SW480 (cell line): ENCODE measurements around the gene SLC34A1.
A peak's percentile ranks its signal among the peaks of the same experiment; 100 is the strongest.
"Not testable (repeated sequence)": the region's sequence is repeated elsewhere in the genome, so short reads cannot be mapped to it uniquely, and the experiment has no call there.

ENCODE experiments used
- DNase-seq: peaks from one replicate; pipeline ENCODE4 v3.0.0-alpha.2; 2016; ENCODE audit warnings: low spot score

Gene SLC34A1

DNA sequence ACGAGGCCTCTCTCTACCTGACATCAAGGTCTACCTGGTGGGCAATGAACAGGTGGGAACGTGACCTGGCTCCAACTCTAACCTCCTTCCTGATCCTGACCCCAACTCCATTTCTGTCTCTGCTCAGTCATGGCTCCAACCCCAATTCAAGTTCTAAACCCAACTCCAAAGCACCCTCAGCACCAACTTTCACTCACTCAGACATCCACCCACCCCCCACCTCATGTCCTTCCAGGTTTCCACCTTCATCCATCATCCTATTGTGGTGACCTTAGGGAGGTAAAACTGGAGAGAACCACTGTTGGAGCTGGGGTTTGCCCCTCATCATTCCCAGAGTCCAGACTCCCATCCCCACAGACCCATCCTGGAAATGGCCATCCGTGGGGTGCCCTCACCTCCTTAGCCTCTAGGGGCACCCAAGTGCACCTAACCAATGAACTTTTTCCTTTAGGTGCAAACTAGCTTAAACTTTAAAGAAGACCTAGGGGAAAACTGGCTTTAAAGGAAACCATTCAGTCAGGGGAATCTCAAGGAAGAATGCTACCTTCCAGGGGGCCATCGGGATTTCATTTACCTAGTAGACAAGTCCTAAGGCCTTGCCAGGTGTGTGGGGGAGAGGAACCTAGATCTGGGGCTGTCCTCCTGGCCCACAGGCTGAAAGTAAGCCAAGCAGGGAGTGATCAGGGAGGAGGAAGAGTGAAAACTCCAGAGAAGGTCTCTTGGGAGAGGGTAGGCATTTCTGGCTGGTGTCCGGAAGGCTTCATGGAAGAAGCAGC, 15.2 kb upstream of the SLC34A1 start:
- DNase-seq, result no peak

DNA sequence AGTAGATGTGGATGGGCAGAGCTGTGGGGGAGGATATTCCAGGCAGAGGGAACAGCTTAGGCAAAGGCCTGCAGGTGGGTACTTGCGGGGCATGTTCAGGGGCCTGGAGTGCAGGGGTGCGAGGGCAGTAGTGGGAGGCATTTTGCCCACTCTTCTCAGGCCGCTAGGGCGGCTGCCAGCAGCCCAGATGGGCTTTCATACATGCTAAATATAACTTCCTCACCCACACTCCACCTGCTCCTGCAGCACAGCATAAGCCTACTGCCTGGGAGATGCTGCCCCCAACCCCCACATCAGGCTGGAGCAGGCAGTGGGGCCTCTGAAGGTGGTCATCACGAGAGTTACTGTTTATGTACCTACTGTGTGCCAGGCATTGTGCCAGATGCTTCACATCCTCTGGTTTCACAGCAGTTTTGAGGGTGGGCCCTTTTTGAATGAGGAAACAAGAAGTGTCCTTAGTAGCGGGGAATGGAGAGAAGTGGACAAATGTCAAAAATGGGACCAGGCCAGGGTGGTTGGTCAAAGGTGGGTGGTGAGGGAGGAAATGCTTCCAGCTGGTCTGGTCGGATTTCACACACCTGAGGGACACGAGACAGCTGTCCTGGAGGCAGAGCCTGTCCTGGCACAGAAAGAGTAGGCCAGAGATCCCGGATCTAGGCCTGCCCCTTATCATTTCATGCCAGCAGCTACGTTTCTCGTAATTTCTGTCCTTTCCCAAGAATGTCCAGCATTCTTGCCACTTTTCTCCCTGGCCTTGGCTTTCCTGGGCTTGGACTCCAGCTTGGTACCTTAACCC, 14.4 kb upstream of the SLC34A1 start:
- DNase-seq, result no peak

DNA sequence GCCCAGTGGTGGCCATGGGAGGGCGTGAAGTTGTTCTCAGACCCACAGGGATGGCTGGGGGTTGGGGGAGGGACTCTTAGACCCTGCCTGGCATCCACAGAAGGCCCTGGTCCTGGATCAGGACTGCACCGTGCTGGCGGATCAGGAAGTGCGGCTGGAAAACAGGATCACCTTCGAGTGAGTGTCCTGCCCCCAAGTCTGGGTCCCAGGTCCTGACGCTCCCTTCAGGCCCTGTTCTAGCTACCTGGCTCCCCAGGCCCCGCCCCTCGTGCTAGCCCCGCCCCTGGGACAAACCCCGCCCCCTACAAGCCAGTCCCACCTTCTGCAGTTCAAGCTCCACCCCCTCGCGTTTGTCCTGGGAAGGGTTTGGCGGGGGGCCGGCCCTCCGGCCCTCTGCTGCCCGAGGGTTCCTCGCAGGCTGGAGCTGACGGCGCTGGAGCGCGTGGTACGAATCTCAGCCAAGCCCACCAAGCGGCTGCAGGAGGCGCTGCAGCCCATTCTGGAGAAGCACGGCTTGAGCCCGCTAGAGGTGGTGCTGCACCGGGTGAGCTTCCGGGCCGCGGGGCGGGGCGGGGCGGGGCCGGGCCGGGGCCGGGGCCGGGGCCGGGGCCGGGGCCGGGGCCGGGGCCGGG, 13.6 kb upstream of the SLC34A1 start:
- no peak for DNase-seq

DNA sequence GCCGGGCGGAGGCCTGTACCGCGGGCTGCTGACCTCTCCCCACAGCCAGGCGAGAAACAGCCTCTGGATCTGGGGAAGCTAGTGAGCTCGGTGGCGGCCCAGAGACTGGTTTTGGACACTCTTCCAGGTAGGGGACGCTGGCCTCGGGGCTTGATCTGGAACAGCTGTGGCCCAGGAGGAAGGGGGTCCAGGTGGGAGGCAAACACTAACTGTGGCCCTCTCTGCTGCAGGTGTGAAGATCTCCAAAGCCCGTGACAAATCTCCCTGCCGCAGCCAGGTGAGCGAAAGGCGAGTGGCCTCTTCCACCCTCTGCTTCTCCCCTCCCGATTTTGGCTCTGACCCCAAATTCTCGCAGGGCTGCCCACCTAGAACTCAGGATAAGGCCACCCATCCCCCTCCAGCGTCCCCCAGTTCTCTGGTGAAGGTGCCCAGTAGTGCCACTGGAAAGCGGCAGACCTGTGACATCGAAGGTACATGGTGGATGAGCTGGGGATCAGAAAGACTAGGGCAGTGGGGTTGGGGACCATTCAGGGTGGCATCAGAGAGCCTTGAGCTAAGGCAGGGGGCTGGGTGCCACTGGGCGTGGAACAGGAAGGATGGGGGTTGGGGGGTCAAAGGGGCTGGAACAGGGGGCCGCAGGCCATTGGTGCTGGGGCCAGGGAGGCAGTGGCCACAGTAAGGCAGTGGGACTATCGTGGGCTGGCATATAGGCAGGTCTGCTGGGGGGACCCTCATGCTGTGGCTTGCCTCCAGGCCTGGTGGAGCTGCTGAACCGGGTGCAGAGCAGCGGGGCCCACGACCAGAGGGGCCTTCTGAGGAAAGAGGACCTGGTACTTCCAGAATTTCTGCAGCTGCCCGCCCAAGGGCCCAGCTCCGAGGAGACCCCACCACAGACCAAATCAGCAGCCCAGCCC, 12.9 kb upstream of the SLC34A1 start:
- no peak for DNase-seq

DNA sequence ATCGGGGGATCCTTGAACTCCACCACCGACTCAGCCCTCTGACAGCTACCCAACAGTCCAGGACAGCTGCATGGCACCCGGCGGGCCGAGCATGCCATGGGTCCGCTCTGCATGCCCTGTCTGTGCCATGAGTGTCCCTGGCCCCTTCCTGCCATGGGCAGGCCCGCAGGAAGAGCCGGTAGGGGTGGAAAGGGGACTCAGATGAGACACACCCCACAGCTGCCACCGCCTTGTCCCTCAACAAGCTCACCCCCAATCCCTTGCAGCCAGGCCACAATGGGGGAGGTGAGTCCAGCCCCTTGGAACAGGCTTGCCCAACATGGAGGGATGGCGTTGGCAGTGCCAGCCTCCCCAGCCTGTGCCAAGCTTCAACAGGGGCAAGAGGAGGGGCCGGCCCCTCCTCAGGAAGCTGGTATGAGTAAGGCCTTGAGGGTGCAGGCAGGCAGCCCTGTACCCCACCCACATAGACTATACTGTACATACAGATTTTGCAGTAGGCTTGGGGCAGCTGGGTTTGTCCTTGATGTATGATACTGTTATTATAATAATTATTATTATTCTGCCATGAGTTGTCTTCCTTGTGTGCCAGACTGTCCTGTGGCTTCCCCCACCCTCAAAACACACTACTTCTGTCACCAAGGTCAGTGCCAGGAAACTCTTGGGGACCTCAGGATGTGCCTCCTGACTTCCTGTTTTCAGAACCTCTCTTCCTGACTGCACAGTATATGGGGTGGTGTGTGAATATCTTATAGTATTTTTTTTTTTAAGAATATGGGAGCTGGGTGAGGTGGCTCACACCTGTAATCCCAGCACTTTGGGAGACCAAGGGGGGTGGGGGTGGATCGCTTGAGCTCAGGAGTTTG, 12.0 kb upstream of the SLC34A1 start:
- DNase-seq, result no peak

DNA sequence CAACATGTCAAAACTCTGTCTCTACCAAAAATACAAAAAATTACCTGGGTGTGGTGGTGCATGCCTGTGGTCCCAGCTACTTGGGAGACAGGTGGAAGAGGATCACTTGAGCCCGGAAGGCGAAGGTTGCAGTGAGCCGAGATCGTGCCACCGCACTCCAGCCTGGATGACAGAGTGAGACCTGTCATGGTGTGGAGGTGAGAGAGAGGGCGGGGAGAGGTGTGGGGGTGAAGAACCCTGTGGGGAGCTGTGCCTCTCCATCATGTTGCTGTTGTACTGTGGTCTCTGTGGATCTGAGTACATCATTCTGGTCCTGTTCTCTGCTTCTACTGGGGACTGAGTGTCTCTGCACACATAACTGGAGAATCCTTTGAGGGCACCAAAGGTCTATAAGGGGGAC, 11.3 kb upstream of the SLC34A1 start:
- no peak for DNase-seq

DNA sequence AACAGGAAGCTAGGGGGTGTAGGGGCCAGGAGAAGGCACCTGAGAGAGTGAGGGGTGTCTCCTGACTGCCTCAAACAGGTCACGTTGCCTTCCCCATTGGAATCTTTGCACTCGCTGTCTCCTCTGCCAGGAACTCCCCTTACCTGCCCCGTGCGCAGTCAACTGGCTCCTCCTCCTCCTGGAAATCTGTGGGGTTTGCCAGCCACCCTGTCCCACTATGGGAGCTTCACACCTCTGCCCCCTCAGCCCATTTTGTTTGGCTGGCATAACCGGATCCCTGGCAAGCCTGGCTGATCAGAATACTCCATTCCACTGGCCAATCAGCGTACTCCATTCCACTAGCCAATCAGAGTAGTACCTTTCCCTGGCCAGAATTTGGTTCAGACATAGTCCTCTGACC, 10.4 kb upstream of the SLC34A1 start:
- DNase-seq, result no peak

DNA sequence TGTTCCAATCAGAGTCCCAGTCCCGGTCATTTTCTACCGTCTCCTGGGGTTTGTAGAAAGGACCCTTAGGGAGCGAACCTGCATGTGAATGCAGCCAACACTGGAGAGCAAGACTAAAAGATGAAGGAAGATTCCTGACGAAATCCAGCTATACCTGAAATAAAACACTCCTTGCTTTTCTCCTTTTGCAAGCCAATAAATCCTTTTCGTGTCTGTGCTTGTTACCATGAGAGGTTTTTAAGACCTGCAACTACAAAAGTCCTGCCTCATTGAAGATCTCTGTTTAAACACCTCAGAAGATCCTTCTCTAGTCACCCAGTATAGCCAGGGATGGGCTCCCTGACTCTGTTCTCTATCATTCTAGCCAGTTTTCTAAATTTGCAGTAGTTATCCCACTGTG, 10.0 kb upstream of the SLC34A1 start:
- no peak for DNase-seq

DNA sequence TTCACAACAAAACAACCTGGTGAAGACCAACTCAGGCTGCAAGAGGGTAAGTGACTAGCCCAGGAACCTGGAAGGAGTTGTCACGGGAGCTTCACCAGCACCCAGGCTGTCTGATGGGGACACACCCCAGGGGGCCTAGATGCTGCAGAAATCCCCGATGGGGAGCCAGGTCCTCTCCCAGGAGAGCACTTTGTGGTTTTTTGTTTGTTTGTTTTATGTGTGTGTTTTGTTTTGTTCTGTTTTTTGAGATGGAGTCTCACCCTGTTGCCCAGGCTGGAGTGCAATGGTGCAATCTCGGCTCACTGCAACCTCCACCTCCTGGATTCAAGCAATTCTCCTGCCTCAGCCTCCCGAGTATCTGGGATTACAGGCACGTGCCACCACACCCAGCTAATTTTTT, 8.7 kb upstream of the SLC34A1 start:
- not testable (repeated sequence) for DNase-seq

DNA sequence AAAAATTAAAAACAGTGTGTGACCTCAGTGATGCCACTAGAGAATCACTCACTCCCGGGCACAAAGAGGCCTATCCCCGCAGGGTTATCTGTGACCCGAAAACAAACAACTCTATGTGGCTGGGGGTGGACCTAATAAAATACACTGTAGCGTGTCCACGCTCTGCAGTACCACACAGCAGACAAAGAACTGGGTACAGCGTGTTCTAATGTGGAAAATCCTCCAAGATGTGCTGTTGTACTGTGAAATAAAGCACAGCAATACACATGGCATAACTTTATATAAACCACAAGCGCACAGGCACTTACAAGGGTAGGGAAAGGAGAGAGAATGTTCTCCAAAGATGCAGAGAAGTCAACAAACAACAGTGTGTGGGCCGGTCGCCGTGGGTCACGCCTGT, 8.1 kb upstream of the SLC34A1 start:
- DNase-seq, result no peak

DNA sequence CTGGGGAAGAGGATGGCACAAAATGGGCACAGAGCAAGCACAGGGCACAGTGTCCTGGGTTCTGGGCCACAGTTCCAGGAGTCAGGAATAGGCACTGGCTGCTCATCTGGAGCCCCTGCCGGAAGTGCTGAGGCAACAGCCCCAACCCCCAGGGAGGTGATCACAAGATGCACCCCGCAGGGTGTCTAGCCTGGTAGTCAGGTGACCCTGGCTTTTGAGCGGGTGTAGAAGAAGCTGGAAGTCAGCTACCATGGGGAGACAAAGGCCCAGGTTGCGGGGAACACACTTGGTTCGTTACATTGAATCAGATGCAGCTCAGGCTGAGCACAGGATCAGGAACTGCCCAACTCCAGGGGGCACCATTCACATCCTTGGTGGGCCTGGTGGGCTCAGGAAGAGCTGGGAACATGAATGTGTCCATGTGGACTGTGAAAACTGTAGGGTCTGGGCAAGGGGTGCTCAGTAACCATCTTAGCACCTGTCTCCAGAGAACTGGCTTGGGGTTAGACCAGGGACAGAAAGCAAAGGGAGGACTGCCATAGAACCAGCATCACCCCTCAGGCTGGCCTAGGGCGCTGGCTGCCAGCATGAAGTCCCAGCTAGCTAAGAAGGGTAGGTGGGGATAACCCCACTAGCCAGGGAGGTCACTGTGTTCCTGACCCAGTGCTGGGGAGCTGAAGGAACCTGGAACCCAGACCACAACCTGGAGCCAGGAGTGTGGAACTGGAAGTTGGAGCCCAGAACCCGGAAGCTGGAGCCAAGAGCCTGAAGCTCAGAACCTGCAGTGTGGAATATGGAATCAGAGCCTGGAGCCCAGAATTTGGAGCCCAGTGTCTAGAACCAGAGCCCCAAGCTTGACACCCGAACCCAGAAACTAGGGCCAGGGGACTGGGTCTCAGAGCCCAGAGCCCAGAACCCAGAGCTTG, 6.1 kb upstream of the SLC34A1 start:
- no peak for DNase-seq

DNA sequence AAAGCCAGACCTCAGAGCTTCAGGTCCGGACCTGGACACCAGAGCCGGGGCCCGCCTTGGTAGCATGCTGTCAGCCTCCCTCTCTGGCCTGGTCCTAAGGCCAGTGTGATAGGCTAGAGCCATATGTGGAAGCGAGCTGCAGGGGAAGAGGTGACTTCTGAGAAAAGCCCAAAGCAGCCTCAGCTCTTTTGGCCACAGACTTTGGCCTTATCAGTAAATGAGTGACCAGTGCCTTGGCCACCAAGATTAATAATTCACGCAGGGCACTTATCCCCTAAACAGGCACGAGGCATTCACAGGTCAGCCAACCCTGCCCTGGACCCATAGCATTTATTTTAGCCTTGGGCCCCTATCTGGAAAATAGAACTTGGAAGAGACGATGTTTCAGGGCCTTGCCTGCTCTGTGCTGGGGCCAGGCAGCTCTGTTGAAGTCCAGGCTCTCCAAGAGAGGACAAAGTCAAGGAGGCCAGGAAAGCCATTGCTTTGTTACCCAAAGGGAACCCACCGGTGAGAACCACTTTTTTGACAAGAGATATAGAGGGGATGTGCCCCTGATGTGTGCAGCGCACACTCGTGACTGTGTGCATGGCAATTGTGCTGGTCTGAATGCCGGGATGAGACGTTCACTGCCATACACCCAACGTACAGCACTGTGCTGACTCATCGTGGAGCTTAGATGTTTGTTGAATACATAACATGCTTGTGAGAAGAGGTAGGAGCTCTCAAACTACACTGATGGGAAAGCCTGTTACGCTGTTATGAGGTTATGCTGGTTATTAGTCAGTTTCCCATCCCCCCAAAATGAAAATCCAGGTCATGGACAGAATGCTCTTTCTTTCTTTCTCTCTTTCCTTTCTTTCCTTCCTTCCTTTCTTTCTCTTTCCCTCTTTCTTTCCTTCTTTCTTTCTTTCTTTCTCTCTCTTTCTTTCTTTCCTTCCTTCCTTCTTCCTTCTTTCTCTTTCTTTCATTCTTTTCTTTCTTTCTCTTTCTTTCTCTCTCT, 5.0 kb upstream of the SLC34A1 start:
- DNase-seq, result peak; percentile 90

DNA sequence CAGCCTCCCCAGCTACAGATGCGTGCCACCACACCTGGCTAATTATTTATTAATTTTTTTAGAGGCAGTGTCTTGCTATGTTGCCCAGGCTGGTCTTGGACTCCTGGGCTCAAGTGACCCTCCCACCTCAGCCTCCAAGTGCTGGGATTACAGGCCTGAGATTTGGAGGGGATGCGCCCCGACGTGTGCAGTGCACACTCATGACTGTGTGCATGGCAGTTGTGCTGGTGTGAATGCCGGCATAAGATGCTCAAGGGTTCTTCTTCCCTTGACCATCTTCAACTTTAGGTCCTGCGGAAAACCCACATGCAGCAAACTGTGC, 3.5 kb upstream of the SLC34A1 start:
- no peak for DNase-seq

DNA sequence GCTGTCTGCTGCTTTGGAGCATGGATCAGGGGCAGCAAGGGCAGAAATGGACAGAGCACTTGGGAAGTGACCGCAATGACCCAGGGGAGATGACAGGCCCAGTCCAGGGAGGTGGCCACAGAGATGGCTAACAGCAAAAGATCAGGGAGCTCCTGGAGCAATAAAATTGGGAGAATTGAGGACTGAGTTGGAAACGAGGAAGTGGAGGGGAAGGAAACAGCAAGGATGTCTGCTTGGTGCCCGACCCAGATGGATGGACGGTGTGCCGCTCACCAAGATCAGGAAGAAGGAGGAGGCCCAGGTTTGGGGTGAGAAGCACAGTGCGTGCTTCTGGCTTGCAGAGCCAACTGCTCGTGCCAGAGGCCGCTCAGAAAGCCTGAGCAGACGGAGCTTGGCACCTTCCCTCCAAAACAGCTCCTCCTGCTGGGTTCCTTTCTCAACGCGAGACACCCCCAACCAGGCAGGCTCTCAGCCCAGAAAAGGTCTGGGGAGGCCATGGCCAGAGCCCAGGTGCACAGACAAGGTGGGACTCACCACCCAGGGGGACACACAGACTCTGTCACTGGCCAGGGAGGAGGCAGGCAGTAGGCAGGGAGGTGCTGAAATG, 1.7 kb upstream of the SLC34A1 start:
- no peak for DNase-seq

DNA sequence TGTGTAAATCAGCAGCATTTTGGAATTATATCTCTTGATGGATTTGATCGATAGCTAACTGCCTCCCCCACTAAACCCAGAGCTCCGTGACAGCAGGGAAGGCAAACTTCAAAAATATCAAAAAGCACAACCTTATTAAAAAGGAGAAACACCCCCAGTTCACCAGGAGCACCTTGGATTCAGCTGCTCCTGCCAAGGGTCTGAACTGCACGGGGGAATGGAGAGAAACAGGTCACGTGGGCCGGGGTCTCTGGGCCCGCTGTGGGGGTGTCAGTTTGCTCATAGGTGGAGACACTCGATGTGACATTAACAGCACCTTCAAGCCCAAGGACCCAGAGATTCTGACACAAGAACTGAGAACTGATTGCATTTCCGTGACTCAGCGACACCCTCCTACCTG, 1.1 kb upstream of the SLC34A1 start:
- no peak for DNase-seq

DNA sequence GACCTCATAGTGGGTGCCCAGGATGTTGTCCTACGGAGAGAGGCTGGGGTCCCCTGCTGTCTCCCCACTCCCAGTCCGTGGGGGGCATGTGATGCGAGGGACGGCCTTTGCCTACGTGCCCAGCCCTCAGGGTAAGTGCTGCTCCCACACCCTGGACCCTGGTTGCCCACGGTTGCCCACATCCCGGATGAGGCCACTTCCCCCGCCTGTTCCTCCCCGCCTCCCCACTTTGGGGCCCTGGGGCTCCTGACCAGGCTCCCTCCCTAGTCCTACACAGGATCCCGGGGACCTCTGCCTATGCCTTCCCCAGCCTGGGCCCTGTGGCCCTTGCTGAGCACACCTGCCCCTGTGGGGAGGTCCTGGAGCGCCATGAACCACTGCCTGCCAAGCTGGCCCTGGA, 1.5 kb downstream of the SLC34A1 start:
- DNase-seq, result no peak

DNA sequence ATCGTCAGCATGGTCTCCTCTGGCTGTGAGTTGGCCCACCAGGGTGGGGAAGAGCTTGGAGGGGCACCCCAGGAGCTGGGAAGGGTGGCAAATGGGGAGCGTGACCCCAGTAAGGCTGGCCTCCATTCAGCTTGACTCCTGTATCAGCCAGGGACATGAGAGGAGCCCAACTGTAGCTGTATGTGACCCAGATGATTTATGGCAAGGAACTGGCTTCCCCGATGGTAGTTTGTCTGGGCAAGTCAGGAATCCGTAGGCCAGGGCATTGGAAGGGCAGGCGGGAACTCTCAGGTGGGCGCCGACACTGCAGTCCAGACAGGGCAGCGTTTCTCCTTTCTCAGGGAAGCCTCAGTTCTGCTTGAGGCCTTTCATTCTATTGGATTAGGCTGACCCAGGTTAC, 2.3 kb downstream of the SLC34A1 start:
- DNase-seq, result no peak

DNA sequence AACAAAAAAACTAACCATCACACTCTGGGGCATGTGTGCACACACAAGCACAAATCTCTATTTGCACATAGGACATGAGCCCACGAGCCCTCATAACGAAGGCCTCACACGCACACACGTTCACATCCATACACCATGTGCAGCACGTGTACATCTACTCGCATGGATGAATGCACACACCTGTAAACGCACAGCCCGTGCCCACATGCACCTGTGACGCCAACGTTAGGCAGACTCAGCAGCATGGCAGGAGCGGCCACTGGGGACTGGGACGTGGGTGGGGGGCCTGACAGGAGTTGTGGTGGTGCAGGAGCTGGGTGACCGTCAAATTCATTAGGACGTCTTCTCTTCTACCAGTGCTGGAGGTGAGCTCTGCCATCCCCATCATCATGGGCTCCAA, 3.2 kb downstream of the SLC34A1 start:
- no peak for DNase-seq
